ENCODE results near the gene DDX42.
"Not testable (repeated sequence)": the region's sequence is repeated elsewhere in the genome, so short reads cannot be mapped to it uniquely, and the experiment has no call there.

Gene DDX42

GRCh38 chr17:63842540-63843386 is 68.8 kb downstream of the DDX42 start, which contains the start of gene SMARCD2:
Gene SMARCD2, minus strand, starts transcription at chr17:63842685. Its CDS starts 11 bp downstream, at chr17:63842674.
- DNase-seq, result peak; percentile 99

- DNase-seq, result not testable (repeated sequence)
Observed at GRCh38 chr17:63843387-63843888, 69.5 kb downstream of the DDX42 start.

GRCh38 chr17:63843910-63844677 is 70.1 kb downstream of the DDX42 start:
- DNase-seq, result no peak

GRCh38 chr17:63845509-63845908 is 71.5 kb downstream of the DDX42 start:
- DNase-seq, result no peak

- no peak for DNase-seq
Observed at GRCh38 chr17:63847525-63848249, 73.7 kb downstream of the DDX42 start.

GRCh38 chr17:63848834-63849689 is 75.1 kb downstream of the DDX42 start:
- DNase-seq, result peak; percentile 98

- no peak for DNase-seq
Observed at GRCh38 chr17:63850401-63850800, 76.4 kb downstream of the DDX42 start.

- no peak for DNase-seq
Observed at GRCh38 chr17:63853260-63853659, 79.3 kb downstream of the DDX42 start.

GRCh38 chr17:63854709-63855108 is 80.7 kb downstream of the DDX42 start:
- DNase-seq, result no peak

- DNase-seq, result no peak
Observed at GRCh38 chr17:63855185-63855584, 81.2 kb downstream of the DDX42 start.

- not testable (repeated sequence) for DNase-seq
Observed at GRCh38 chr17:63856425-63856824, 82.5 kb downstream of the DDX42 start.

- DNase-seq, result no peak
Observed at GRCh38 chr17:63859257-63859656, 85.3 kb downstream of the DDX42 start.

GRCh38 chr17:63866625-63867024 is 92.7 kb downstream of the DDX42 start:
- not testable (repeated sequence) for DNase-seq

All from stimulated activated CD4-positive, alpha-beta T cell treated with anti-CD3 and anti-CD28 coated beads, Interleukin-1b, Interleukin-23, amount 100 ng/mL, for 48 hours (primary cell).